H9 (cell line): ENCODE measurements around the gene RASSF3. TPM values are rescaled to one million over a fixed set of nuclear protein-coding genes. Genes with fewer than 3 reads are reported as not detected.

Source experiments
- DNase-seq: peaks from one replicate; pipeline ENCODE4 v3.0.0-alpha.2; 2017
- H2AFZ ChIP-seq: one replicate; pipeline ENCODE4 v1.6.1; 2013; ENCODE audit warnings: mild to moderate bottlenecking, low read length, control low read depth, moderate library complexity
- H2AK5ac ChIP-seq: 2 replicates; pipeline ENCODE4 v1.6.1; 2013; ENCODE audit warnings: low read length, control low read depth, mixed read lengths; ENCODE audit not compliant: insufficient read length
- H2BK120ac ChIP-seq: one replicate; pipeline ENCODE4 v1.6.1; 2013; ENCODE audit warnings: low read depth, mild to moderate bottlenecking, low read length, control low read depth, inconsistent platforms; ENCODE audit not compliant: poor library complexity, severe bottlenecking
- H2BK12ac ChIP-seq: 2 replicates; pipeline ENCODE4 v1.6.1; 2013; ENCODE audit warnings: low read length, control low read depth, mixed read lengths, low read depth; ENCODE audit not compliant: insufficient read length
- H2BK15ac ChIP-seq: 2 replicates; pipeline ENCODE4 v1.6.1; 2013; ENCODE audit warnings: low read depth, low read length, control low read depth
- H2BK20ac ChIP-seq: one replicate; pipeline ENCODE4 v1.6.1; 2013; ENCODE audit warnings: low read depth, mild to moderate bottlenecking, low read length, control low read depth, inconsistent platforms; ENCODE audit not compliant: poor library complexity, severe bottlenecking
- H2BK5ac ChIP-seq: 2 replicates; pipeline ENCODE4 v1.6.1; 2013; ENCODE audit warnings: low read length, control low read depth, mixed read lengths; ENCODE audit not compliant: insufficient read length
- H3K14ac ChIP-seq: 2 replicates; pipeline ENCODE4 v1.6.1; 2013; ENCODE audit warnings: low read length, control low read depth; ENCODE audit not compliant: insufficient read depth
- H3K18ac ChIP-seq: 2 replicates; pipeline ENCODE4 v1.6.1; 2013; ENCODE audit warnings: low read depth, mild to moderate bottlenecking, mixed read lengths, low read length, control low read depth; ENCODE audit not compliant: insufficient read length
- H3K23ac ChIP-seq: 2 replicates; pipeline ENCODE4 v1.6.1; 2013; ENCODE audit warnings: low read length, control low read depth, mixed read lengths, low read depth; ENCODE audit not compliant: insufficient read length
- H3K23me2 ChIP-seq: 2 replicates; pipeline ENCODE4 v1.6.1; 2013; ENCODE audit warnings: low read depth, mild to moderate bottlenecking, mixed read lengths, low read length, control low read depth; ENCODE audit not compliant: insufficient read length, poor library complexity, severe bottlenecking
- H3K27ac ChIP-seq: 2 replicates; pipeline ENCODE4 v1.5.1; 2013; ENCODE audit warnings: low read length, control low read depth, mixed read lengths, low read depth; ENCODE audit not compliant: insufficient read length
- H3K27me3 ChIP-seq: 2 replicates; pipeline ENCODE4 v1.6.1; 2013; ENCODE audit warnings: low read length, control low read depth, inconsistent platforms; ENCODE audit not compliant: insufficient read depth
- H3K4ac ChIP-seq: 2 replicates; pipeline ENCODE4 v1.6.1; 2013; ENCODE audit warnings: low read depth, mild to moderate bottlenecking, control low read depth, inconsistent platforms, low read length, moderate library complexity
- H3K4me1 ChIP-seq: 2 replicates; pipeline ENCODE4 v1.6.1; 2013; ENCODE audit warnings: low read length, control low read depth, inconsistent platforms; ENCODE audit not compliant: insufficient read depth
- H3K4me2 ChIP-seq: 2 replicates; pipeline ENCODE4 v1.6.1; 2013; ENCODE audit warnings: low read length, control low read depth, mixed read lengths; ENCODE audit not compliant: insufficient read length, insufficient read depth
- H3K56ac ChIP-seq: 2 replicates; pipeline ENCODE4 v1.6.1; 2013; ENCODE audit warnings: low read depth, mild to moderate bottlenecking, mixed read lengths, low read length, control low read depth; ENCODE audit not compliant: insufficient read length
- H3K79me1 ChIP-seq: 2 replicates; pipeline ENCODE4 v1.6.1; 2013; ENCODE audit warnings: low read depth, mild to moderate bottlenecking, moderate library complexity, low read length, control low read depth, inconsistent platforms; ENCODE audit not compliant: insufficient read depth, poor library complexity, severe bottlenecking
- H3K79me2 ChIP-seq: 2 replicates; pipeline ENCODE4 v1.6.1; 2013; ENCODE audit warnings: low read length, control low read depth, inconsistent platforms; ENCODE audit not compliant: insufficient read depth
- H3K9ac ChIP-seq: 2 replicates; pipeline ENCODE4 v1.6.1; 2013; ENCODE audit warnings: low read length, control low read depth, mixed read lengths; ENCODE audit not compliant: insufficient read length; ENCODE audit errors: extremely low read depth
- H3K9me3 ChIP-seq: one replicate; pipeline ENCODE4 v1.6.1; 2013; ENCODE audit warnings: low read depth, low read length, inconsistent platforms; ENCODE audit not compliant: control insufficient read depth
- H3T11ph ChIP-seq: one replicate; pipeline ENCODE4 v1.6.1; 2013; ENCODE audit warnings: mild to moderate bottlenecking, low read length, control low read depth, inconsistent platforms
- H4K20me1 ChIP-seq: one replicate; pipeline ENCODE4 v1.6.1; 2013; ENCODE audit not compliant: control insufficient read depth, insufficient read length, insufficient read depth
- H4K5ac ChIP-seq: 2 replicates; pipeline ENCODE4 v1.6.1; 2013; ENCODE audit warnings: low read depth, mild to moderate bottlenecking, mixed read lengths, low read length, control low read depth; ENCODE audit not compliant: insufficient read length
- H4K8ac ChIP-seq: replicated peaks from 2 replicates; pipeline ENCODE4 v1.6.1; 2013; ENCODE audit warnings: low read length, control low read depth, mixed read lengths, low read depth; ENCODE audit not compliant: insufficient read length
- H4K91ac ChIP-seq: 2 replicates; pipeline ENCODE4 v1.6.1; 2013; ENCODE audit warnings: low read depth, mild to moderate bottlenecking, moderate library complexity, mixed read lengths, low read length, control low read depth; ENCODE audit not compliant: insufficient read length
- H3K27ac Mint-ChIP-seq, 3 experiments: 2 replicates in 2 of 3; 3 replicates in 1 of 3; pipeline ENCODE4 v1.8.0; 2020 to 2021; ENCODE audit warnings: mixed read lengths in 3 of 3, mild to moderate bottlenecking in 1 of 3, moderate library complexity in 1 of 3
- H3K27me3 Mint-ChIP-seq: 2 replicates; pipeline ENCODE4 v1.8.0; 2021; ENCODE audit warnings: low read depth, mild to moderate bottlenecking, moderate library complexity, mixed read lengths
- H3K36me3 Mint-ChIP-seq, 3 experiments: 2 replicates in 2 of 3; 3 replicates in 1 of 3; pipeline ENCODE4 v1.8.0; 2020 to 2021; ENCODE audit warnings: low read depth in 3 of 3, mixed read lengths in 3 of 3; ENCODE audit not compliant: insufficient read depth in 1 of 3
- H3K4me1 Mint-ChIP-seq, 2 experiments: 2 replicates each; pipeline ENCODE4 v1.8.0; 2020; ENCODE audit warnings: mixed read lengths in 2 of 2
- H3K4me3 Mint-ChIP-seq, 2 experiments: 2 replicates in 1 of 2; 3 replicates in 1 of 2; pipeline ENCODE4 v1.8.0; 2020 to 2021; ENCODE audit warnings: mild to moderate bottlenecking in 2 of 2, mixed read lengths in 2 of 2, moderate library complexity in 1 of 2
- H3K9me3 Mint-ChIP-seq, 2 experiments: 2 replicates in 1 of 2; 3 replicates in 1 of 2; pipeline ENCODE4 v1.8.0; 2020; ENCODE audit warnings: mild to moderate bottlenecking in 2 of 2, mixed read lengths in 2 of 2, moderate library complexity in 1 of 2
- CTCF ChIP-seq: fragments of 200-600 bp; sonication (generic); conservative IDR thresholded peaks from 3 replicates; pipeline ENCODE4 v1.8.0; 2021; ENCODE audit warnings: antibody characterized with exemption, mild to moderate bottlenecking
- WGBS: extraction: QIAGEN DNeasy Blood & Tissue Kit; methylation state at CpG from one replicate; pipeline ENCODE4 v1.1.7; 2013; ENCODE audit warnings: missing lambda C conversion rate, low lambda C conversion rate, mixed read lengths; ENCODE audit not compliant: insufficient read length; ENCODE audit errors: extremely low coverage; 5-methylcytosine and 5-hydroxymethylcytosine counted together
- total RNA-seq: library from RNA; stranded (reverse); gene quantifications from 2 replicates; pipeline ENCODE4 v1.2.1, GENCODE V29; 2021

The RASSF3 gene
- total RNA-seq, 1 experiment from 2014 or later: 45.1 TPM

GRCh38 chr12:64663015-64663414 lies 52.7 kb downstream of the RASSF3 start:
- no peaks in the 10 kb centered on the region for H4K20me1 ChIP-seq
- H2BK15ac ChIP-seq: no peak overlapping the region
- Mint-ChIP-seq H3K27me3 (no peaks in the 10 kb centered on the region), H3K4me1 (peaks cover 32 to 37% of the 10 kb centered on the region in 2 experiments), H3K4me3 (no peak overlapping the region), H3K9me3 (no peaks in the 10 kb centered on the region), H3K27ac (no peak overlapping the region; a peak in 2 of 7 replicates), H3K36me3 (peaks cover 0 to 2% (median 0%) of the 10 kb centered on the region in 3 experiments; a peak in 1 of 7 replicates)
- H3K23me2 ChIP-seq: no peaks in the 10 kb centered on the region
- no peak overlapping the region for H3K18ac ChIP-seq
- no peak overlapping the region for H2AFZ ChIP-seq
- WGBS: no CpG with 5 or more reads among the region's 5 CpGs
- H3K23ac ChIP-seq: no peak overlapping the region
- no peak overlapping the region for H4K91ac ChIP-seq
- no peak for TF ChIP-seq CTCF
- no peak overlapping the region for H3K27ac ChIP-seq
- no peak overlapping the region for H4K8ac ChIP-seq
- no peak for DNase-seq
- no peak overlapping the region for H3K4ac ChIP-seq
- H2BK5ac ChIP-seq: no peak overlapping the region
- H3K4me1 ChIP-seq: peaks cover 7% of the 10 kb centered on the region; the same call in 1 of the 2 replicates
- H2BK12ac ChIP-seq: no peak overlapping the region
- no peaks in the 10 kb centered on the region for H3K9me3 ChIP-seq
- no peak overlapping the region for H3K14ac ChIP-seq
- no peak overlapping the region for H2AK5ac ChIP-seq
- H3T11ph ChIP-seq: no peak overlapping the region
- no peak overlapping the region for H2BK120ac ChIP-seq
- H2BK20ac ChIP-seq: no peak overlapping the region
- no peak overlapping the region for H3K9ac ChIP-seq
- peaks cover 5% of the 10 kb centered on the region for H3K79me1 ChIP-seq
- no peak overlapping the region for H3K56ac ChIP-seq
- H3K27me3 ChIP-seq: no peaks in the 10 kb centered on the region
- H3K4me2 ChIP-seq: no peak overlapping the region
- H4K5ac ChIP-seq: no peak overlapping the region
- H3K79me2 ChIP-seq: peaks cover 7% of the 10 kb centered on the region; the same call in 1 of the 2 replicates
